BE2C (cell line): ENCODE results near the gene SLC22A16.
"Not testable (repeated sequence)": the region's sequence is repeated elsewhere in the genome, so short reads cannot be mapped to it uniquely, and the experiment has no call there.

Source experiments
- DNase-seq: peaks from one replicate; pipeline ENCODE4 v3.0.0-alpha.2; 2020
- H3K27me3 ChIP-seq: fragments of 250-450 bp; sonication (Bioruptor Pico); 2 replicates; pipeline ENCODE4 v1.5.1; 2020; ENCODE audit warnings: mild to moderate bottlenecking
- H3K36me3 ChIP-seq: fragments of 250-450 bp; sonication (Bioruptor Pico); 2 replicates; pipeline ENCODE4 v1.5.1; 2020; ENCODE audit warnings: mild to moderate bottlenecking
- H3K4me1 ChIP-seq: fragments of 250-450 bp; sonication (Bioruptor Pico); 2 replicates; pipeline ENCODE4 v1.5.1; 2020
- H3K4me3 ChIP-seq: 2 replicates; pipeline ENCODE4 v1.5.1; 2011; ENCODE audit warnings: low read depth, low read length
- H3K9me3 ChIP-seq: fragments of 250-450 bp; sonication (Bioruptor Pico); 2 replicates; pipeline ENCODE4 v1.5.1; 2020
- CTCF ChIP-seq: IDR thresholded peaks from 2 replicates; pipeline ENCODE4 v1.5.1; 2012; ENCODE audit warnings: mild to moderate bottlenecking, low read depth, low read length

SLC22A16 gene

DNA sequence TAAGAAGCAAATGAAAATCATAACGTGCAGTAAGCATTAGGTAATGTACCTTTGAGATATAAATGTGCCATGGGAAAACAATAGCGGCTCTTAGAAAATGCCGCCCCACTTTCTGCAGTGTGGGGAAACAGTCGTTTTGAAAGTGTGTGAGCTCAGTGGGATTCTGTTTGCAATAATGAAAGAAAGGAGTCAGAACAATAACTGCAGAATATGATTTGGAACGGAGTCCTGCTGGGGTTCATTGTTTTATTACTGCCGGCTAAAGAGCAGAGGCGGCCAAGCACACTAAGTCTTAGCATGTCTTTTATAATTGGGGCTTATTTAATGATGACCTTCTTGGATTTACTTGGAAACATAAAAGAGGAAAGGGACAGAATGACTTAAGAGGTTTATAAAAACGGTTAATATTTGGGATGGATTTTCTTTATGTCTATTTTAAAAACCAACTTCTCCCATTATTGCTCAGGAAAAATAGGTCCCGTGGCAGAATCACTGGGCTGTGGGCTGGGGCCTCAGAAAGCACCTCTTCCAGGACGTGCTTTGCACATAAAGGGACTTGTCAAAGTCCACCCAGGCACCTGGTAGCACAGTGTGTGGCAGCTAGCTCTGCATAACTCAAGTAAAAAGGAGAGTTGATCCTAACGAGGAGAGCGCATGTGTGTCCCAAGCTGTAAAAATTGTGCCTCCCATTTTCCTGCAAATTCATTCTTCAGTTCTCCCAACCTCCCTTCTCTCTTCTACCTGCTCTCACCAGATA, 44.0 kb upstream of the SLC22A16 start:
- no peak for DNase-seq
- Histone ChIP-seq H3K9me3 (no peaks in the 10 kb centered on the region), H3K36me3 (no peaks in the 10 kb centered on the region), H3K4me1 (no peaks in the 10 kb centered on the region), H3K4me3 (no peak overlapping the region), H3K27me3 (no peaks in the 10 kb centered on the region)
- no peak for TF ChIP-seq CTCF

DNA sequence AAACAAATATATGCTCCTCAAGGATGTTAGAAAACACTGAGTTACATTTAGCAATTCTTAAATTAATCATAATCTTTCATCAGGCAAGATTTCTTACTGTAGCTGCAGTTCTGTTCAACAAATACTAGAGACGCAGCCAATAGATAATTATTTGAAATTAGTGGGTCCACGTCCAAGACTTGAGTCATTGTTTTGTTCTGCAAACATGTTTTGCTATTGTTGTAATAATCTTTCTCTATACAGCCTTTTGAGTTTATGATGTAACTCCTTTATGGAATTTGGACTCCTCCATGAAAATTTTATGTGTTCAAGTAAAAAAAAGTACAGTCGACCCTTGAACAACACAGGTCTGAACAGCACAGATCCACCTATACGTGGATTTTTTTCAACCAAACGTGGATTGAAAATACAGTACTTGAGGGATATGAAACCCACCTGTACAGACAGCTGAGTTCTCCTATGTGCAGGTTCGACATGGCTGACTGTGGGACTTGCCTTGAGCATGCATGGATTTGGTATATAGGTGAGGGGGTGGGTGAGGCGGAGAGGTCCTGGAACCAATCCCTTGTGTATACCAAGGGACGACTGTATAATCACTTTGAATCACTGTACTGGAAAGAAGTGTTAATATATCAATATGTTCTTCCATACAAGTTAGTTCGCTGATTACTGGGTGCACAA, 41.3 kb upstream of the SLC22A16 start:
- Histone ChIP-seq H3K9me3 (no peaks in the 10 kb centered on the region), H3K36me3 (no peaks in the 10 kb centered on the region), H3K4me1 (no peaks in the 10 kb centered on the region), H3K27me3 (no peaks in the 10 kb centered on the region), H3K4me3 (no peak overlapping the region)
- no peak for DNase-seq
- no peak for TF ChIP-seq CTCF

GRCh38 chr6:110517034-110517433, 40.6 kb upstream of the SLC22A16 start:
- no peaks in the 10 kb centered on the region for H3K36me3 ChIP-seq
- H3K4me3 ChIP-seq = no peak overlapping the region
- no peaks in the 10 kb centered on the region for H3K4me1 ChIP-seq
- no peaks in the 10 kb centered on the region for H3K27me3 ChIP-seq
- DNase-seq = no peak
- no peaks in the 10 kb centered on the region for H3K9me3 ChIP-seq
- TF ChIP-seq CTCF = no peak

DNA sequence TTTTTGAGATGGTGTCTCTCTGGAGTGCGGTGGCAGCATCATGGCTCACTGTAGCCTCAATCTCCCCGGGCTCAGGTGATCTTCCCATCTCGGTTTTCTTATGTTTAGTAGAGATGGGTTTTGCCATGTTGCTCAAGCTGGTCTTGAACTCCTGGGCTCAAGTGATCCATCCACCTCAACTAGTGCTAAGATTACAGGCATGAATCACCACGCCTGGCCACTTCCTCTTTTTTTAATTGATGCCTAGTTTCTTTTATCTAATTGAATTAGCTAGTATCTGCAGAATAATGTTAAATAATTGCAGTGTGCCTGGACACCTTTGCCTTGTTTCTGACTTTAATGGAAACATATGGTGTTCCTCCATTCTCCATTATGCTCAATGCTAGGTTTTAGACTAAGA, 38.4 kb upstream of the SLC22A16 start:
- no peaks in the 10 kb centered on the region for H3K36me3 ChIP-seq
- no peak for DNase-seq
- H3K4me1 ChIP-seq = no peaks in the 10 kb centered on the region
- no peak overlapping the region for H3K4me3 ChIP-seq
- H3K27me3 ChIP-seq = no peaks in the 10 kb centered on the region
- H3K9me3 ChIP-seq = no peaks in the 10 kb centered on the region
- TF ChIP-seq CTCF = no peak

- no peaks in the 10 kb centered on the region for H3K4me1 ChIP-seq
- H3K36me3 ChIP-seq = no peaks in the 10 kb centered on the region
- no peak for TF ChIP-seq CTCF
- DNase-seq = no peak
- H3K9me3 ChIP-seq = no peaks in the 10 kb centered on the region
- no peak overlapping the region for H3K4me3 ChIP-seq
- H3K27me3 ChIP-seq = no peaks in the 10 kb centered on the region
Measured at GRCh38 chr6:110512991-110513390, 36.6 kb upstream of the SLC22A16 start.

- not testable (repeated sequence) for H3K9me3 ChIP-seq, H3K27me3 ChIP-seq, H3K4me1 ChIP-seq, H3K36me3 ChIP-seq, DNase-seq, H3K4me3 ChIP-seq
Measured at GRCh38 chr6:110512549-110512948, 36.1 kb upstream of the SLC22A16 start.
